IPS DF 6.9 (cell line): ENCODE measurements around the gene CARD14.

ENCODE experiments used
- DNase-seq: peaks from one replicate; pipeline ENCODE4 v3.0.0-alpha.2; 2013; ENCODE audit warnings: low read depth, low spot score
- H3K27ac ChIP-seq: one replicate; pipeline ENCODE4 v1.5.1; 2013; ENCODE audit warnings: low read length, control low read depth
- H3K27me3 ChIP-seq: 2 replicates; pipeline ENCODE4 v1.6.1; 2013; ENCODE audit warnings: mild to moderate bottlenecking, low read length; ENCODE audit not compliant: control insufficient read depth, insufficient read depth
- H3K36me3 ChIP-seq: 2 replicates; pipeline ENCODE4 v1.6.1; 2013; ENCODE audit warnings: low read length; ENCODE audit not compliant: control insufficient read depth, insufficient read depth
- H3K4me1 ChIP-seq: 2 replicates; pipeline ENCODE4 v1.6.1; 2013; ENCODE audit warnings: low read length; ENCODE audit not compliant: control insufficient read depth, insufficient read depth
- H3K4me3 ChIP-seq: 2 replicates; pipeline ENCODE4 v1.5.1; 2013; ENCODE audit warnings: mild to moderate bottlenecking, low read length
- H3K9me3 ChIP-seq: 2 replicates; pipeline ENCODE4 v1.6.1; 2013; ENCODE audit warnings: low read length, inconsistent platforms; ENCODE audit not compliant: control insufficient read depth, insufficient read depth
- WGBS: extraction: QIAGEN DNeasy Blood & Tissue Kit; methylation state at CpG from one replicate; pipeline ENCODE4 v1.1.7; 2013; ENCODE audit warnings: mixed read lengths, missing lambda C conversion rate; ENCODE audit not compliant: insufficient read length, insufficient coverage; 5-methylcytosine and 5-hydroxymethylcytosine counted together

CARD14 gene

DNA sequence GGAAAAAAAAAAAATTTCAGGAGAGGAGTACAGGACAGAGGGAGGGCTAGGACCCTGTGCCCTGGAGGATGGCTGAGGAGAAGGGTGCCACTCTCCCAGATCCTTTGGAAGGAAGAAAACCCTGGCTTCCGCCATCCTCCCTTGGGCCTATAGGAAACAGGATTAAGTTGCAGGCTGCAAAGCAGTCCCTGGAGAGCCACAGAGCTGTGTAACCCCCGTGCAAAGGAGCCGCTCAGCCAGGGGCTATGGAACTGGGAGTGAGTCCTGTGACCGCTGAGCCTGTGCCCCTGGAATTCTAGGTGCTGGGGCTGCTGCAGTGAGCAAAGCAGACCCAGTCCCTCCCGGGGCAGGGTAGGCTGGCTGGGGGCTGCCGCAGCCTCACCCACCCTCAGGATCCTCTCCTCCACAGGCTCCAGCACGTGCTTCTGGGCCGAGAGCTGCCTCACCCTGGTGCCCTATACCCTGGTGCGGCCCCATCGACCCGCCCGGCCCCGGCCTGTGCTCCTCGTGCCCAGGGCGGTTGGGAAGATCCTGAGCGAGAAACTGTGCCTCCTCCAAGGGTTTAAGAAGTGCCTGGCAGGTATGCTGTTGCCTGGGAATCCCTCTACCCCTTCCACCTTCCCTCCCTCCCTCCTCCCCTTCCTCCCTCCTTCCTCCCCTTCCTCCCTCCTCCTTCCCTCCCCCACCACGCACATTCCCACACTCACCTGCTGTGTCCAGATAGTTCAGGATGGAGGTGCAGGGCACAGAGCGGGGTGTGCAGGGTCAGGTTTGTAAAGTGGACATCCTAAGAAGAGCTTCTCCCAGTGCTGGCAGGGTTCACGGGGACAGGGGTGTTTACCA is 35.0 kb downstream of the CARD14 start:
- DNase-seq, result no peak
- Histone ChIP-seq H3K9me3 (no peaks in the 10 kb centered on the region), H3K4me3 (no peak overlapping the region), H3K27me3 (no peaks in the 10 kb centered on the region), H3K4me1 (no peaks in the 10 kb centered on the region), H3K36me3 (no peaks in the 10 kb centered on the region; the same call in 1 of the 2 replicates), H3K27ac (no peak overlapping the region)
- WGBS, result no CpG with 5 or more reads among the region's 19 CpGs

DNA sequence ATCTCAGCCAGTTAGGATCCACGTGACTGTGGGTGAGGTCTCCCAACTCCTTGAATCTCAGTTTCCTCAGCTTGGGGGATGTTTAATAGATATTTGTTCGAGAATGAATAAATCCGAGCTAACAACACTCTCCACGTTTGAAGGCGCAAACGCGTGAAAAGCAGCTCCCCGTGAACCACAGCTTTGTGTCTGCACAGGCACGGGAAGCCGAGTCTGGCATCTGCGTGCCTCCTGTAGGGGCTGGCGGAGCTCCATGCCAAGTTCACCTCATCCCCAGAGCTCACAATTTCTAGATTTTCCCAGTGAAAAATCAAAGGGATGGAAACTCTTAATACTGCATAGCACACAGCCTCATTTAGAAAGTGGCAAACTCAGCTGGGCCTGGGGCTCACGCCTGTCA is 36.0 kb downstream of the CARD14 start:
- WGBS, result no CpG with 5 or more reads among the region's 13 CpGs
- Histone ChIP-seq H3K9me3 (no peaks in the 10 kb centered on the region), H3K27me3 (no peaks in the 10 kb centered on the region), H3K36me3 (peaks cover 4% of the 10 kb centered on the region; the same call in 1 of the 2 replicates), H3K4me3 (no peak overlapping the region), H3K4me1 (no peaks in the 10 kb centered on the region), H3K27ac (no peak overlapping the region)
- DNase-seq, result no peak

DNA sequence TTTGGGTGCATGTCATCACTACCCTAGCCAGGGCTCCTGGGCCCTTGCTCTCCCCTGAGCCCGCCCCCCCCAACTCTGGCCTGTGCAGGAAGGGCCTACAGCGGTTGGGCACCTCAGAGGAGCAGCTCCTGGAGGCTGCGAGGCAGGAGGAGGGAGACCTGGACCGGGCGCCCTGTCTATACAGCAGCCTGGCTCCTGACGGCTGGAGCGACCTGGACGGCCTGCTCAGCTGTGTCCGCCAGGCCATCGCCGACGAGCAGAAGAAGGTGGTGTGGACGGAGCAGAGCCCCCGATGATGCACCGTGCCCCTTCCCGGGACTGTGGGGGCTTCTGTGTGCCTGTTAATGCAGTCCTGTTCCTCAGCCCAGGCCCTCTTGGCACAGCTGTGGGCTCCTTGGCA is 38.2 kb downstream of the CARD14 start:
- no CpG with 5 or more reads among the region's 16 CpGs for WGBS
- peaks cover 10% of the 10 kb centered on the region for H3K36me3 ChIP-seq
- no peaks in the 10 kb centered on the region for H3K27me3 ChIP-seq
- no peak for DNase-seq
- no peak overlapping the region for H3K4me3 ChIP-seq
- no peaks in the 10 kb centered on the region for H3K9me3 ChIP-seq
- H3K27ac ChIP-seq, result no peak overlapping the region
- H3K4me1 ChIP-seq, result no peaks in the 10 kb centered on the region

DNA sequence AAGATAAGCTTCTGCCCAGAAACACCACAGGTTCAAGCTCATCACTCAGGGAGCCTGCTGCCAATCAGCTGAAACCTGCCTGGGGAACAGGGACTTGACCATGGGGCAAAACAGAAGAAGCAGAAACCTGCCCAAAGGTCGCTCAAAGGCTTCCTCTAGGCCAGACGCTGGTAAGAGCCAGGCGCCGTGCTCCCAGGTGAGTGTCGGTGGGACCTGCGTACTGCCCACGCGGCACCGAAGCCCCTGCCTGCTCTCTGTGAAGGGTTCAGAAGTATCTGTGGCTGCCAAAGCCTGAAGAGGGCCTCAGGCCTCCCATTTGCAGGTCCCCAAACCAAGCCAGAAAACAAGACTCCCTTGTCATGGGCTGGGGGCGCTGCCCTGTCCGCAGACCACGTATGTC is 39.9 kb downstream of the CARD14 start:
- Histone ChIP-seq H3K9me3 (no peaks in the 10 kb centered on the region), H3K4me3 (no peak overlapping the region), H3K27ac (no peak overlapping the region), H3K27me3 (no peaks in the 10 kb centered on the region), H3K36me3 (peaks cover 16% of the 10 kb centered on the region), H3K4me1 (no peaks in the 10 kb centered on the region)
- DNase-seq, result no peak
- WGBS, result no CpG with 5 or more reads among the region's 12 CpGs

DNA sequence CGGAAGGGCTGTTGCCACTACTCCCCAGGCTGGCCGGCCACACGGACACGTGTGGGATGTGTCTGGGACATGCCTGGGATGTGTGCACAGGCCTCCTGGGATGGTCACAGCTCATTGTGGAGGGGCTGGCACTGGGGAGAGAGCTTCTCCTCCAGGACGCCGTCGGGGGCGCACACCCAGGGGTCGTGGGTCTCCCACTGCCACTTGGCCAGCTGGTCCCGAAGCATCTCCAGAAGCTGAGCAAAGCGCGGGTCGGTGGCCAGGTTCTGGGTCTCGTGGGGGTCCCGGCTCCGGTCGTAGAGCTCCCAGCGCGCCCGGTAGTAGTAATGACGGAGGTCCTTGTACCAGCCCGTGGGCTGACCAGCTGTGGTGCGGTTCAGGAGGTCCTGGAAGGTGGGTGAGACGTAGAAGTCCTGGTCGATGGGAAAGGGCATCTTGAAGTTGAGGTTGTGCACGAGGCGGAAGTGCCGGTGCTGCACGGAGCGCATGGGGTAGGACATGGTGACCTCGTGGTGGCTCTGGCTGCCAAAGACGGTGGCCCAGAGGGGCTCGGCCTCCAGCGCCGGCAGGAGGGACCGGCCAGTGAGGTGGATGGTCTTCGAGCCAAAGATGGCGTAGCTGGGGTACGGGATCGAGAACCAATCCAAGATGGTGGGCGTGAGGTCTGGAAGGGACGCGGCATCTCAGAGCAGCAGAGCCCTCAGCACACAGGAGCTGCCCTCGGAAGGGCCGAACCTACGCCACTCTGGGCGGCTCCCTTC is 40.7 kb downstream of the CARD14 start:
- Histone ChIP-seq H3K9me3 (no peaks in the 10 kb centered on the region), H3K4me3 (no peak overlapping the region), H3K4me1 (no peaks in the 10 kb centered on the region), H3K27ac (no peak overlapping the region), H3K36me3 (peaks cover 17% of the 10 kb centered on the region), H3K27me3 (no peaks in the 10 kb centered on the region)
- no peak for DNase-seq
- no CpG with 5 or more reads among the region's 47 CpGs for WGBS

DNA sequence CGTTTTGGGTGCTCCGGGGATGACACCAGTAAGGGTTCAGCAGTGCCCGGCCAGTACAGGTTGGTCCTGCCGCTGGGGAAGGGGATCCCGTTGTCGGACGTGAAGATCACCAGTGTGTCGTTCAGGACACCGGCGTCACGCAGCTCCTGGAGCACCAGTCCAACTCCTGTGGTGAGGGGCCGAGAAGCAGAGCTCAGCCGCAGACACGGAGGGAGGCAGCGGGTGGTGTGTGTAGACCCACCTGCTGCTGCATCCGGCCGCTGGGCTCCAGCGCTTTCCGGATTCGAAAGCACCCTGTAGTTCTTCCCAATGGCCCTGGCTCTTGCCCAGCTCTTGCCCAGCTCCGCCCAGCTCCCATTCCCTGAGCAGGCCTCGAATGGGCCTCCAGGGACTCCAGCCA is 42.3 kb downstream of the CARD14 start:
- no peaks in the 10 kb centered on the region for H3K9me3 ChIP-seq
- no CpG with 5 or more reads among the region's 22 CpGs for WGBS
- H3K27ac ChIP-seq, result no peak overlapping the region
- no peak overlapping the region for H3K4me3 ChIP-seq
- no peaks in the 10 kb centered on the region for H3K4me1 ChIP-seq
- peaks cover 21% of the 10 kb centered on the region for H3K36me3 ChIP-seq
- H3K27me3 ChIP-seq, result no peaks in the 10 kb centered on the region
- no peak for DNase-seq

DNA sequence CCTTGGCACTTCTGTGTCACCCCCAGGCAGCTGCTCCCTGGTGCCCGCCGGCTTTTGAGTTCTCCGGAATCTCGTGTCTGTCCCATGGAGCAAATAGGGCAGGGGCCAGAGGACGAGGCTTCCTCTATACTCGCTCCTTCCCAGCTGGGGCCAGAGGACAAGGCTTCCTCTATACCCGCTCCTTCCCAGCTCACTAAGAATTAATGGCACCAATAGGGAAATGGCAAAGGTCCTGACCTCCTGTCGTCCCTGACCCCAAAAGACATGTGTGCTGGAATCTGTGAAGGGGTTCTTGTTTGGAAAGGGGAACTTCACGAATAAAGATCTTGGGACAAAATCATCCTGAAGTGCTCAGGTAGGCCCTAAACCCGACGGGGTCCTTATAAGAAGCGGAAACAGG is 42.7 kb downstream of the CARD14 start:
- WGBS, result no CpG with 5 or more reads among the region's 12 CpGs
- no peak overlapping the region for H3K27ac ChIP-seq

DNA sequence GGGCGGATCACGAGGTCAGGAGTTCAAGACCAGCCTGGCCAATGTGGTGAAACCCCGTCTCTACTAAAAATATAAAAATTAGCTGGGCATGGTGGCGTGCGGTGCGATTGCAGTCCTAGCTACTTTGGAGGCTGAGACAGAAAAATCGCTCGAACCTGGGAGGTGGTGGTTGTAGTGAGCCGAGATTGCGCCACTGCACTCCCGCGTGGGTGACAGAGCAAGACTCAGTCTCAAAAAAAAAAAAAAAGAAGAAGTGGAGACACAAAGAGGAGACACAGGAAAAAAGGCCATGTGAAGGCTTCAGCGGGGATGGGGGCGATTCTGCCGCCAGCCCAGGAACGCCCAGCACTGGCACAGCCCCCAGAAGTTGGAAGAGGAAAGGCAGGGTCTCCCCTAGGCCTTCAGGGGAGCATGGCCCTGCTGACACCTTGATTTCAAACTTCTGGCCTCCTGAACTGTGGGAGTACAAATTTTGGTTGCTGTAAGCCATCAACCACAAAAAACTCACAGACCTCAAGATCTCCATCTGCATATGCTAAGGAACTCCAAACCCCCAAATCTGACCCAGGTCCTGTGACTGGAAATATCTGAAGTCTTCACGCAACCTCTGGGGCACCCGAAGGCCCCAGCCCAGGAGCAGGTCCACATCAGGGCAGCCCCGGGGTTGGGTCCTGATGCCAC is 43.3 kb downstream of the CARD14 start:
- Histone ChIP-seq H3K36me3 (peaks cover 24% of the 10 kb centered on the region), H3K27ac (no peak overlapping the region), H3K27me3 (no peaks in the 10 kb centered on the region), H3K4me1 (no peaks in the 10 kb centered on the region; the same call in 1 of the 2 replicates), H3K9me3 (no peaks in the 10 kb centered on the region), H3K4me3 (no peak overlapping the region)
- DNase-seq, result no peak
- no CpG with 5 or more reads among the region's 19 CpGs for WGBS

More for the DNA sequence above, 42.7 kb downstream of the CARD14 start:
- no peaks in the 10 kb centered on the region for H3K4me1 ChIP-seq
- no peaks in the 10 kb centered on the region for H3K9me3 ChIP-seq
- DNase-seq, result no peak
- no peak overlapping the region for H3K4me3 ChIP-seq
- no peaks in the 10 kb centered on the region for H3K27me3 ChIP-seq
- H3K36me3 ChIP-seq, result peaks cover 21% of the 10 kb centered on the region

DNA sequence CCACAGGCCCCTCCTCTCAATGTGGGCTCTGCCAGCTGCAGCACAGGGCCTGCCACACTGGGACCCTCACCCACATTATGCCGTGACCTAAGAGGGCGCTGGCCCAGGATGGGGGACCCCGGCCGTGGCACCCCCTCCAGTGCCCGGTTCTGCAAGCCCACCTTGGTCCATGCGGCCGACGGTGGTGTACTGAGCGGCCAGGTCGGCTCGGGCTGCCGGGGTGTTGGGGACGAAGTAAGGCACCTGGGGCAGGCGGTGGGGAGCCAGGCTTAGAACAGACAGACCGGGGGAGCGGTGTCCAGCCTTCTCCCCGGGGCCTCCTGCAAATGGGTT is 43.8 kb downstream of the CARD14 start:
- Histone ChIP-seq H3K27me3 (no peaks in the 10 kb centered on the region), H3K4me1 (no peaks in the 10 kb centered on the region; the same call in 1 of the 2 replicates), H3K27ac (no peak overlapping the region), H3K36me3 (peaks cover 24% of the 10 kb centered on the region), H3K4me3 (no peak overlapping the region), H3K9me3 (no peaks in the 10 kb centered on the region)
- WGBS, result no CpG with 5 or more reads among the region's 17 CpGs
- DNase-seq, result no peak

DNA sequence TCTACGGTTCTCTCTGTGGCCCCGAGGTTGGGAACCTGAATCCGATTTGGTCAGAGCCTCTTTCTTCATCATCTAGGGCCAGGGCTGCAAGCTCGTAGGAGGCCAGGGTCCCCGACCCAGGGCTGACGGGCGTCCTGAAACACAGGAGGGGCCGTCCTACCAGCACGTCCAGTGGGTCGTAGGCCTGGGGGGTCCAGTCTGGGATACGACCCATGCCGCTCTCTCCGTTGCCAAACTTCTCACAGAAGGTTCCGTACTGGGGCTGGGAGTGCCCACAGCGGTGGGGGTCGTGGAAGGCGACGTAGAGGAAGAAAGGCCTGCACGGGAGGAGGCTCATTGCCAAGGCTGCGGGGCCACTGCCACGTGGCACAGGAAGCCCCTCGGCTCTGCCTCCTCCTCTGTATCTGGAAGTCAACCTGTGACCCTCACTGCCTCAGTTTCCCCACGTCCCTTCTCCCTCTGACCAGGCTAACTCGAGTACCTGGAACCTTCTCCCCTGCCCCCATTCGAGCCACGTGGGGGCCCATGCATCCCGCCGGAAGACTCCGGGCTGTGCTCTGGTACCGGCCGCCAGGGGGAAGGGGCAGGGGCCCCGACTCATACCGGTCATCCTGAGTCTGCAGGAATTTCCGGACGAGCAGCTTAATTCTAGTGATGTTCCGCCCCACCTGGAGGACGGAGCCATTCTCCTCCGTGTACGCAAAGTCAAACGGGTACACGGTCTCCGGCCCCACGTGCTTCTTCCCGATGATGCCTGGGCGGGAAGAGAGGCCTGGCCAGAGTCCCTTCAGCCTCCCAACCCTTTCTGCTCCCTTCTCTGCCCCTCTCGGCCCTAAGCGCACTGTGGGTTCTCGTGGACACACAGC is 44.4 kb downstream of the CARD14 start:
- Histone ChIP-seq H3K4me1 (no peaks in the 10 kb centered on the region; the same call in 1 of the 2 replicates), H3K27ac (no peak overlapping the region), H3K9me3 (no peaks in the 10 kb centered on the region), H3K36me3 (peaks cover 24% of the 10 kb centered on the region), H3K4me3 (no peak overlapping the region), H3K27me3 (no peaks in the 10 kb centered on the region)
- DNase-seq, result no peak
- WGBS, result no CpG with 5 or more reads among the region's 48 CpGs
